GM12892 (cell line): ENCODE measurements around the gene DENND11.

Experiments used
- DNase-seq: peaks from one replicate; pipeline ENCODE4 v3.0.0; 2011; ENCODE audit not compliant: insufficient read length
- FAIRE-seq: peaks from 2 replicates; lab custom pipeline; 2011; peaks lifted over from hg19 to GRCh38; lab: Jason Lieb, UNC
- POLR2A ChIP-seq: IDR thresholded peaks from 2 replicates; pipeline ENCODE4 v1.6.1; 2011; ENCODE audit warnings: low read depth, low read length, control low read depth
- POLR2AphosphoS5 ChIP-seq: IDR thresholded peaks from 2 replicates; pipeline ENCODE4 v1.6.1; 2011; ENCODE audit warnings: low read depth, low read length, control low read depth
- TAF1 ChIP-seq: IDR thresholded peaks from 2 replicates; pipeline ENCODE4 v1.6.1; 2011; ENCODE audit warnings: low read depth, mild to moderate bottlenecking, control low read depth, low read length, borderline replicate concordance

Gene DENND11

DNA sequence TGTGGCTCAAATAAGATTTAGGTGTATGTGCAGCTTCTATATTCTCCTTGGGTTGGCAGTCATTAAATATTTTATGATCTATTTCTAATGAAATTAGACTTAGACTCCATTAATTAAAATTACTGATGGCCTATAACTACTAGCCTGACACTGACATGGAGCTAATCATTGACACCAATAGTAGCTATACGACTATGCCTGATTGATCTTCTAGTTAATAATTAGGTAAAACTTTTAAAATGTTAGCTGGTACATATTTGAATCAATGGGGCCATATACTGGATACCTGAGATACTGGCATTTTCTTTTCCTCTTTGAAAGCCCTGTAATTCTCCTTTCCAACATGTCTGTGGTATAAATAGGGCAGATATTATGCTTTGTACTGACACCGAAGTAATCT, 20.6 kb upstream of the DENND11 start:
- DNase-seq = no peak
- FAIRE-seq = no peak
- no peak for TF ChIP-seq POLR2A
- no peak for TF ChIP-seq POLR2AphosphoS5
- no peak for TF ChIP-seq TAF1

DNA sequence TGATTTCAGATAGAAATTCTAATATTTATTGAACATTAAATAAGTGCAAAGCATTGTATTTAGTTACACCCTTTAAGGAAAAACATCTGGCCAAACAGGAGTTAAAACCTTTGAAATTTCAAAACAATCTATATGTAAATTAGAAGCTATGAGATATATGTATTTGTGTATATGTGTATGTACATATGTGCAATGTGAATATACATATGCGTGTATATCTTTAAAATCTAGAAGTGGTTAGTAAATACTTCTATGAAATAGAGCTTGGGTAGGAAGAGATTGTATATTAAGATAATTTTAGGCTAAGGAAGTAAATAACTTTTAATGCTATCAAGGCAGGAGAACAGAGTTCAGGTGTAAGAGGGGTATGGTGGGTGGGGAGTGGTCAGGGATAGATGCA, 15.5 kb upstream of the DENND11 start:
- TF ChIP-seq POLR2A = no peak
- TF ChIP-seq TAF1 = no peak
- no peak for TF ChIP-seq POLR2AphosphoS5
- DNase-seq (no peak), FAIRE-seq (no peak)

DNA sequence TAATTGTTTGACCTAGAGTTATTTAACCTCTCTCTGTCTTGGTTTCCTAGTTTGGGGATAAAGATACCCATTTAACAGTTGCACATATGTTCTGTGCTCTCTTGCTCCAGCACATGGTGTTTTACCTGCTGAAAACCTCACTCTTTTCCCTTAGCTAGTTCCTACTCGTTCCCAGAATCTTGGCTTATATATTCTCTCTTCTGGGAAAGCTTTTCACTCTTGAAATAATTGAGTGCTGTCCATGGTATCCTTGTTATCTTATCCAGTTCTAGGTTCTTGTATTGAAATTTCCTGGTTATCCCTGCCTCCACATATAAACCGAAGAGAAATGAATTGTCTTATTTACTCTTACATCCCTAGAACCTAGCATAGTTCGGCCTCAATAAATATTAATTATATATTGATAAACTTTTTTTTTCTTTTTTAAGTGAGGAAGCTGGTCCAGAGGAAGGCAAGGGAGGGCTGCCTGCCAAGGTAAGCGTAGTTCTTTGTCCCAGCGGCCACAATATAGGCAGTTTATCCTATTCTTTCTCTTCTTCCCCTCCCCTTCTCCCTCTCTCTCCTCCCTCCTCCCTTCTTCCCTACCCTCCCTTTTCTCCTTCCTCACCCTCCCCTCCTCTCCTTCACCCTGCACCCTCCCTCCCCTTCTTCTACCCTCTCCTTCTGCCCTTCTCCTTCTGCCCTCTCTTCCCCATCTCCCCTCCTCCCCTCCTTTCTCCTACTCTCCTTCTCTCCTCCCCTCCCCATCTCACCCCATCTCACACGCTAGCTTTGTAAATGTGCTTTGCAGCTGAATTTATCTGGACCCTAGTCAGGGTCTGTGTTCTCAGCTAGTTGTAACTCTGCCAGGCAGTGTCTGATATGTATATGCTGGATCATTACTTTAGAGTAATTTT, 14.1 kb upstream of the DENND11 start:
- no peak for TF ChIP-seq TAF1
- DNase-seq = no peak
- FAIRE-seq = no peak

DNA sequence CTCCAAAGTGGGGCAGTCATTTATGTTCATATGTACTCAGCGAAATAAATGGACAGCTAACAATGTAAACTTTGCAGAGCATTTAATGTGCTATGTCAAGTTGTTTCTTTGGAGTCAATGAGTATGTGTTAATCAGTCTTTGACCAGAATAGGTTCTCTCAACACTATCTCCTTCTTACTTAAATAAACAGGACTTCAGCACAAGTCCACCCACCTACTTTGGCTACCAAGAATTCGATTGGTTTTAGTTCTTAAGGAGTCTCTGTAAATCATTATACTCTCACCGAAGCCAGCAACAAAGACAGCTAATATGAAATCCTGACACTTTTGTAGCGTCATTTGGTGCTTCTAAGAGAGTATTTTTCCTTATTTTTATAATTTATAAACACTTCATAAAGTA, 13.1 kb upstream of the DENND11 start:
- no peak for TF ChIP-seq TAF1
- DNase-seq (no peak), FAIRE-seq (no peak)

DNA sequence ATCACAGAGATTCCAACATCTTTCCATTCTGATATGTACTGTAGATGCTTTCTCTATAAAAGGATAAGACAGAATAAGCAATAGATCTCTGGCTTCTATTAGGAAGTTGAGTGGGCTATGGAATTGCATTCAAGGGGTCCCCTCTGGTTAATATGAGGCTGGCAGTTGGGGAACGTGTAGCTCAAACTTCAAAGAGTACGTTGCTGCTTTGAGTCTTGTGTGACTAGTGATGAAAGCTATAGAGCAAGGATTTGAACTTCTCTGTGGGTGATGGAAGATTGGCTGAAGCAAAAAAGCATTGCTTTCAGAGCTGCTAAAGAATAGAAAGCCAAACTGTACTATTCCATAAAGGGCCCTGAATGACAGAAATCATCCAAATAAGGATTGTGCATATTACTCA, 12.6 kb upstream of the DENND11 start:
- FAIRE-seq (no peak), DNase-seq (no peak)
- TF ChIP-seq POLR2AphosphoS5 = no peak
- TF ChIP-seq TAF1 = no peak
- TF ChIP-seq POLR2A = no peak

DNA sequence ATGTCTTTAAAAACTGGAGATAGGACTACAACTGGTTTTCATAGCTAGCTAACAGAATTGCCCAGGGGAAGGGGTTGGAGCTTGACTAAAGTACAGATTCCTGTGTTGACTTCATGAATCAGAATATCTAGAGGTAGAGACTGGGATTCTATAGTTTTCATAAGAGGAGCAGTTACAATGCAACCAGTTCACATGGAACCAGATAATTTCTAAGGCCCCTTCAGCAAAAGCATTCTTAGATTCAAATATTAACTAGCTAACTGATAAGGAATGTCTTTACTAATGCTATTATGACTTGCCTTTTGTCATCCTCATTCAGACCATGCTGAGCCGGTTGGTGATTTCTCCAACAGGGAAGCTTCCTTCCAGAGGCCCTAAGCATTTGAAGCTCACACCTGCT, 11.9 kb upstream of the DENND11 start:
- FAIRE-seq = no peak
- no peak for DNase-seq
- no peak for TF ChIP-seq POLR2AphosphoS5
- TF ChIP-seq POLR2A = no peak
- TF ChIP-seq TAF1 = no peak

DNA sequence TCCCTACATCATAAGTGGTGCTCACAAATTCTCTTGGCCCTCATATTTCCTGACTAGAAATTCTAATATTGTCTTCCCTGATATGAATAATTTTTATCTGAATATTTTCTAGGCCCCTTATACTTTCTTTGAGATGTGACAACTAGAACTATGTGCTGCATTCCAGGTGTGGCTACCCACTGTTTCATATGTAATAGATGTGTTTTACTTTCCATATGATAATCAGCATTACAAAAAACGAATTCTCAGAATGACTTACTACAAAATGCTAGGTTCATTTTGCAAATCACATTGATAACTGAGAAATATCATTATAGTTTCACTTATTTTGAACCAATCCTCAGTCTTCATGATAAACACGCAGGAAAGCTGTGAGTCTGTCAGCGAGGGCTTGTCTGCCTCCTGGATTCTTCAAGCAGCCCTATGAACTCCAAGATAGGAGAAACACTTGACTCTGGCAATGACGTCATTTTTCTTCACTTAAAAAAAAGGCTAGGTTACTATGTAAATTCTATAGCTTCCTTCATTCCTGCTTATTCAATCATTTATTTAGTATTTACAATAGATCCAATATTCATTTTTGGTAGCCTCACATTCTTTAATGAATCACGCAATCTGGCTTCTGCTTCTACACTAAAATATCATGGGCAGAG, 10.8 kb upstream of the DENND11 start:
- TF ChIP-seq POLR2AphosphoS5 (no peak), TAF1 (no peak), POLR2A (no peak)
- FAIRE-seq = no peak
- DNase-seq = no peak

DNA sequence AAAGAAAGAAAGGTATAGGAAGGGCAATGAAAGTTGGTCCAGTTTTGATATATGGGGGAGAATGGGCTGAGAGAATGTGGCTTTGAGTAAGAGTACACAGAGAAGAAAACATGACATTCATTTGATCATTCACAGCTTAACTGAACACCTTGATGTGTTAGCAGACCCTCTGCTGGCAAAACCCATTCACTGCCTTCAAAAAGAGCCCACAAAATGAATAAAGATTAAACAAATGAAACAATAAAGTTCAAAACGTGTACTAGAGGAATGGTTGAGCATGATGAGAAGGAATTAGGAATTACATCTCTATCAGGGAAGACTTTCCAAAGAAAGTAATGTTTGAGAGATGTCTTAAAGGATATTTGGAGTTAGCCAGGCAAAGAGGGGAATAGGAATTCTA, 8.3 kb upstream of the DENND11 start:
- no peak for DNase-seq
- FAIRE-seq = no peak
- TF ChIP-seq POLR2AphosphoS5 (no peak), TAF1 (no peak), POLR2A (no peak)

DNA sequence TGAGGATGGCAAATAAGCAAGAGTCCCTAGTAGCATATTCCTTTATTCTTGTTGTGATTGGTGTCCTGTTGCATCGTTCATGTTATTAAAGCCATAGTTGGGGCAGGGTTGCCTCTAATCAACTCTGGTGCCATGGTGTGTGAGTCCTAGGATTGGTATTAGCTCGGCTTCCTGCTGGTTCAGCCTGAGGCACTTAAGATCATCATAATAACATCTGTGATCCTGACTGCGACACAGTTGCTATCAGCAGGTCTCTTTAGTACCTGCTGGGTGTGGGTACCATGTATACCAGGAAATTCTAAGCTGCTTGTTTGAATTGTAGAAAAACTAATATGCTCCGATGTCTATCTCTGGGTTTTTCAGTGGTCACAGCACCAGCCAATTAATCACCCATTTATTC, 7.8 kb upstream of the DENND11 start:
- FAIRE-seq (no peak), DNase-seq (no peak)
- TF ChIP-seq POLR2A (no peak), TAF1 (no peak), POLR2AphosphoS5 (no peak)

DNA sequence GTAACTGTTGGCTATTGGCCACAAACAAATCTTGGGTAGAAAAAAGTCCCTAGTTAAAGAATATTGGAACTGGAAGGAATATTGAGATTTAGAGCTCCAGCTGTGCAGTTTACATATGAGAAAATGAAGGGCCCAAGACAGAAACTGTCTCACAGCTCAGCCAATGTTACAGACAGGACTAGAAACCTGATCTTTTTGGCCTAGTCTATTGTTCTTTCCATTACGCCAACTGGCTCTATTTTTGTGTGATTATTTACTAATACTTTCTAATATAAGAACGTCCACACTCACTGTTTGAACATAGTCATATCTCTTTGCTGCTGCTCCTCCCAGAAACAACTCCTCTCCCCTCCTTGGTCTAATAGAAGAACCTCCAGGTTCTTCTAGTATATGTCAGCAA, 7.4 kb upstream of the DENND11 start:
- no peak for FAIRE-seq
- DNase-seq = no peak

DNA sequence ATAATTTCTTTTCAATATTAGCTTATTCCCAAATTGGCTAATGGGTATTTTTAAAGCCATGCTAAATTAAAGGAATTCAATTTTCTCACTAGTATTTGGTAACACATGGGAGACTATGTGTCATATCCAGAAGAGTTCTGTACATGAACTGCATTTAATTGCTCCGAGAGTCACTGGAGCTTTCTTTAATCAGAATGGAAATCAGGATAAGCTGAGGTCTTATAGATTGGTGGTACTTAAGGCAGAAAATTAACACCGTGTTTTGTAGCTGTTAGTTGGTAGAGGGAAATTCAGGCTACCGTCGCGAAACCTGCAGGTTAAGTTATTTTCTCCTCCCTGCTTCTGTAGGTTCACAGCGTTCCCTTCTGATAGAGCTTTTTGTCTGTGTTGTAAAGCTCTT, 6.4 kb upstream of the DENND11 start, which contains the start of gene WEE2:
WEE2 (plus strand) TSS at position 3 of the 400 bp plus-strand sequence. CDS start 406 bp downstream, outside the sequence.
- no peak for TF ChIP-seq POLR2A
- TF ChIP-seq POLR2AphosphoS5 = no peak
- no peak for TF ChIP-seq TAF1
- FAIRE-seq = no peak

More for the DNA sequence above, 7.4 kb upstream of the DENND11 start:
- TF ChIP-seq POLR2A = no peak
- no peak for TF ChIP-seq TAF1
- no peak for TF ChIP-seq POLR2AphosphoS5

More for the DNA sequence above, 6.4 kb upstream of the DENND11 start, which contains the start of gene WEE2:
- no peak for DNase-seq
